Erythroblast (primary cell): ENCODE measurements around the gene TFAP2E.

Experiments used
- GATA1 ChIP-seq: IDR thresholded peaks from 2 replicates; pipeline ENCODE4 v1.6.1; 2011; ENCODE audit warnings: low read depth, mild to moderate bottlenecking, control low read depth, low read length, moderate library complexity
- POLR2A ChIP-seq: IDR thresholded peaks from 2 replicates; pipeline ENCODE4 v1.6.1; 2011; ENCODE audit warnings: mild to moderate bottlenecking, low read length

DNA sequence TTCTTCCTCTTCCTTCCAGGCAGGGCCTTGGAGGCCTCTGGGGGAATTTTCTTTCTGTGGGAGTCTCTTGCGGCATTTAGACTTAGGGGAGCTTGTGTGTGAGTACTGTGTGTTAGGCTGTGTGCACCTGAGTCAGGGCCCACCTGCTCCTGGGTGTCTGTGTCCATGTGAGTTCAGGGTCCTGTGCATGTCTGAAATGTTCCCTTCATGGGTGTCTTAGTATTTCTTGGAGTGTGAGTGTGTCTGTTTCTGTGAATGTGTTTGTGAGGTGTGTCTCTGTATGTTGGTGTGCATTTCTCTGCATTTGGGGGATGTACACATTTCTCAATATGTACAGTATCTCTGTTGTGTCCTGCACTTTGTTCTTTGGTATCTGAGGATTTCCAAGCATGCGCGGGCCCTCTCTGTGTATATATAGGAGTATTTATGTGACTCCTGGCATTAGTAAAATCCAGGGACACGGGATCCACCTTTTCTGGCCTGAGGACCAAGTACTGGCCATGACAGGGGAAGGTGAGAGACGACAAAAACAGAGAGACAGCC lies 2.4 kb downstream of the TFAP2E start:
- TF ChIP-seq POLR2A (no peak), GATA1 (no peak)
